Fibroblast of peridontal ligament (primary cell): ENCODE measurements around the gene CIAO3.
"Not testable (repeated sequence)": the region's sequence is repeated elsewhere in the genome, so short reads cannot be mapped to it uniquely, and the experiment has no call there.

Experiments used
- DNase-seq: peaks from one replicate; pipeline ENCODE4 v3.0.0-alpha.2; 2010; ENCODE audit errors: extremely low read depth

The CIAO3 gene

DNA sequence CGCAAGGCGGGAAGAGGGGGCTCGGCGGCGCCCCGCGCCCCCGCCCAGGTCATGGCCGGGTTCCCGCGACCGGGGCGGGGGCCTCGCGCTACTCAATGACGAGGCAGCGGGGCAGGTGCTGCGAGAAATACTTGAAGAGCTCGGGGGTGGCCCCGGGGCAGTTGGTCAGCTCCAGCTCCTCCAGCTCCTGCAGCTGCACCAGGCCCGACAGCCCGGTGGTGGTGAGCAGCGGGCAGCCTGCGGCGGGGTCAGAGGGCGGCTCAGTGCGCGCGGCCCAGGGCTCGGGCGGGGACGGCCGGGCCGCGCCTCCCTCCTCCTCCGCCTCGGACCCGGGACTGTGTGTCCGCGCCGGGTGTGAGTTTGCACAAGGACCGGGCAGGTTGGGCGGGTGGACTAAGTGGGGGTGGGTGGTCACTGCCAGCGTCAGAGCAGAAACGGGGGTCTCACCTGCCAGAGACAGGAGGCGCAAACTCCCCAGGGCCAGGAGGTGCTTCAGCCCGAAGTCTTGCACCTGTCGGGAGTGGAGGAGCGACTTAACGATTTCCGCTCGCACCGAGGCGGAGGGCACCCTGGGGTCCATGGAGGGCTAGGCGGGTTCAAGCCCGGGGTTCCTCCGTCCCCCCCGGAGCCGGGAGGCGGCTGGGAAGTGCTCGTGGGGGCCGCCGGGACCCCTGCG, 46.5 kb downstream of the CIAO3 start:
- no peak for DNase-seq

DNA sequence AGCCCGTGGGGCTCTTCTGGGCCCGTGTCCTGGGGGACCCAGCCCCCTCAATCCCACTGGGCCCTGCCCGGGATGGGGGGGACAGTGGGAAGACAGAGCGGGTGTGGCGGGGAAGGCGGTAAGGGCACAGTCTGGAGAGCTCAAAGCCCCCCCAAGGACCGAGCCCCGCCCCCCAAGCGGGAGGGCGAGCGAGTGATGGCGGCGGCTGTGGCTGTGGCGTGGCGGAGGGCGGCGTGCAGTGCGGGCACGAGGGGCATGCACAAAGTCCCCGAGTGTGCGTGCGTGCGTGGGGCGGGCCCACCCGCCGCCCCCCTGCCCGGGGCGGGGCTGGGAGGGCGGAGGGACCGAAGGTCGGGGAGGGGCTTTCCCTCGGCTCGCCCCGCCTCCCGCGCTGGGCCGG, 47.0 kb downstream of the CIAO3 start:
- no peak for DNase-seq

DNA sequence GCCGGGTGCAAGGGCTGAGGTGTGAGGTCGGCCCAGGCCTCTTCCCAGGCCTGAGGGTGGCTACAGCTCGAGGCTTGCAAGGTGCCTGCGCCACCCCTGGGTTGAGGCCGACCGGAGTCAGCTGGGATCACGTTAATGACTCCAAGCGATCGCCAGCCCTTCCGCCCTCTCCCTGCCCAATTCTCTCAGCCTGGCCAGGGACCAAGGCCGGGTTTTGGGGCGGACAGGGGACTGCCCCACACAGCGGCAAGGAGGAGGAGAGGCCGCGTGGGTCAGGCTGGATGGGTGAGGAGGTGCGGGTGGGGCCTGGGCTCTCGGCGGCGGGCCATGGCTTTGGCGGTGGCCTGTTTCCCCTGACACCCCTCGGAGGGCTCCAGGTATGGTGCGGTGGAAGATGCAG, 47.4 kb downstream of the CIAO3 start:
- DNase-seq, result no peak

DNA sequence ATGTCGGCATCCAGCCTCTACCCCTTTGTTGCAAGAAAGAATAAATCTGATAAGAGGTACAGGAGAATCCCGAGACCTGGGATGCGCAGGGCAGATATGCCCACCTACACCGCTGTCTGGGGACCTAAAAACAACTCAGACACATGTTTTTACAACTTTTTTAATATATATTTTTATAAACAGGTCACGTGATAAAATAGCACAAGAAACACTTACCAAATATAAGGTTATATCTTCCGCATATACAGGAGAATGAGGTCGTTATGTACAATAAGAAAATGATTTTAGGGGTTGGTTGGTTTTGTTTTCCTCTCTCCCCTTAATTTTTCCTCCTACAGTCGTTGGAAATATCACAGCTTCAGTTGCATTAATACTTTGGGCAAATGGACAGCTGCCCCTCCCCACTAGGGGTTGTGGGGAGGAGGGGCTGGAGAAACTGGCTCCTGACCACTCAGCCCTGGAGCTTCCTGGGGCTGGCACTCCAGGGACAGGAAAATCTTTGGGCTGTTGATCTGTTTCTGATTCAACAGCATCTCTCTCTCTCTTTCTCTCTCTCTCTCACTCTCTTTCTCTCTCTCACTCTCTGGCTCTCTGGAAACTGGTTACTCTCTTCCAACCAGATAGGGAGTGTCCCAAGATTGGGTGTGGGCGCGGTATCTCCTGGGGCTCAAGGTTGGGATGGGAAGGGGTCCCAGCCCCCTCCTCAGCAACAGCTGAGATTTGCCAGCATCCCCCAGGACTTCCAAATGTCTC, 48.3 kb downstream of the CIAO3 start:
- DNase-seq, result no peak

DNA sequence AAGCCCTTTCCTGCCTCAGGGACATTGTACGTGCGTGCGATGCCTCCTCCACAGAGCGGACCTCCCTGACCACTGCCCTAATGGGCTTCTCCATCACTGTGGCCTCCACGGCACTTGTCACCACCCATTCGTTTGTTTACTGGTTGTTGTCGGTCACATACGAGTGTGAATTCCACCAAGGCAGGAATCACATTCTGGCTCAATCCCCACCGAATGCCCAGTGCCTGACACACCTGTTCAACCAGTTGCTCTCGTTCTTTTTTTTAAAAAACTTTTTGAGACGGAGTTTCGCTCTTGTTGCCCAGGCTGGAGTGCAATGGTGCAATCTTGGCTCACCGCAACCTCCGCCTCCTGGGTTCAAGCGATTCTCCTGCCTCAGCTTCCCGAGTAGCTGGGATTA, 49.6 kb downstream of the CIAO3 start:
- not testable (repeated sequence) for DNase-seq

DNA sequence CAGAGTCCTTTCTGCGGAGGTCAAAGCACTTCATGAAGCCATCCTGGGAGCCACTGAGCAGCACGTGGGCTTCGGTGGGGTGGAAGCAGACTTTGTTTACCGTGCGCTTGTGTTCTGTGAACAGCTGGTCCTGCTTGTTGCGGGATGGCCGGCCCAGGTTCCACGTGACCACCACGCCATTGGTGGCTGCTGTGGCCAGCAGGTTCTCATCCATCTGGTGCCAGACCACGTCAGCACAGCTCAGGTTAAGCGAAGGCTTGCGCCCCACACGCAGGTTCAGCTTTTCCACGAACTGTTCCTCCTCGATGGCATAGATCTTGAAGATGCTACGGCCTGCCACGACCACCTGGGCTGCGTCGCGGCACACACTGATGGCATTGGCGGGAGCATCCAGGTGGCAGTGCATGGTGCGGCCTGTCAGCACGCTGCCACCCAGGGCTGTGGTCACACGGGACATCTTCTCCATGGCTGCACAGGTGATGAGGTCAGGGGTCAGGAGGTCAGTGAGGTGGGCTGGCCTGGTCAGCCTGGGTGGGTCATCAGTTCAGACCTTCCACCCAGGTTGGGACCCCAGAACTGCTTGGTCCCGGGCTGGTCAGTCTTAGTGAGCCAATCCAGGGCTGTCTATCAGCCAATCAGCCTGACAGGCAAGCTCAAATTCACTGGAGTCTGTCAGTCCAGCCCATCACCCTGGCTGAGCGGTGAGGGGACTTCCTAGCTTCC, 51.5 kb downstream of the CIAO3 start:
- DNase-seq, result no peak

DNA sequence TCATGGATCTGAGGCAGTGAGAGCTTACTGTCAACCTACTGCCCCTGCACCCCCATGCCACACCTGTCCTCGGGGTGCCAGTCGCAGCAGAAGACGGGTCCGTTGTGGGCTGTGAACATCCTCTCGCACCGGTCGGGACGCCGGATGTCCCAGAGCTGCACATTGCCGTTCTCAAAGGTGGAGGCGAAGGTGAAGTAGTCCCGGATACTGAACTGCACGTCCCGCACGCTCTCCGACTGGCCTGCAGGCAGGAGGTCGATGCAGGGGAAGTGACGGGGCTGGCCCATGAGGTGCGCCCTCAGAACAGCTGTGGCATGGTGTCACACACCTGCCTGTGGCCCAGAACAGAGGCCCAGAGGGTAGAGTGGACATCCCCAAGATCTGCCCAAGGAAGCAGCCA, 53.3 kb downstream of the CIAO3 start:
- DNase-seq, result no peak

DNA sequence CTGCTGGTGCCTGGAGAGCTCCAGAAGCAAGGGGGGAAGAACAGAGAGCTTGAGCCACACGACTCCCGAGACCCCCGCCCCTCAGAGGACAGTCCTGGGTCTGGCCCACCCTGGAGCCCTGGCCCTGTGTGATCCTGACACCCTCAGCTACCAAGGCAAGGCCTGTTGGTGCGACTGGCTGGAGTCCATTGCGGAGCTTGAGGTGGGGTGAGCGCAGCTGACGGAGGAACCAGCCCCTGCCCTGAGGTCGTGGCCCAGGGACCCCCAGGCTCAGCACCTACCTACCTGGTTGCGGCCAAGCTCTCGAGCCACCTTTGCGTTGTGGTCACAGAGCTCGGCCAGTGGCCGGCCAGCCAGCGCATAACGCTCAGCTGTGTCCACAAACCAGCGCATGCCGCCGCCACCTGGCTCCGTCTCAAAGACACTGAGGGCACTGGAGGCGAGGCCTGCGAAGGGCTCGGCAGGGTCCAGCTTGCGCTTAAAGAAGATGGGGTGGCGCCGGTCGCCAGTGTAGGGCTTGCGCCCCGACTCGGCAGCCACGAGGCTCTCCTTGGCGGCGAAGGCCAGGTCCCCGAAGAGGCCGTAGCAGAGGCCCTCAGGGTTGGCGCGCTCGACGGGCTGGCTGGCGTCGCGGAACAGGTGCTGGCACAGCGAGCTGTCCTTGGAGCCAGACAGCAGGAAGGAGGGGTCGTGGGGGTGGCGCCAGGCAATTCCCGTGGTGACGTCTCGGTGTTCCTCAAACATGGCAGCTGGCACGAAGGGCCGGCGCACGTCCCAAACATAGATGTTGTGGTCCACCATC, 54.1 kb downstream of the CIAO3 start:
- no peak for DNase-seq

DNA sequence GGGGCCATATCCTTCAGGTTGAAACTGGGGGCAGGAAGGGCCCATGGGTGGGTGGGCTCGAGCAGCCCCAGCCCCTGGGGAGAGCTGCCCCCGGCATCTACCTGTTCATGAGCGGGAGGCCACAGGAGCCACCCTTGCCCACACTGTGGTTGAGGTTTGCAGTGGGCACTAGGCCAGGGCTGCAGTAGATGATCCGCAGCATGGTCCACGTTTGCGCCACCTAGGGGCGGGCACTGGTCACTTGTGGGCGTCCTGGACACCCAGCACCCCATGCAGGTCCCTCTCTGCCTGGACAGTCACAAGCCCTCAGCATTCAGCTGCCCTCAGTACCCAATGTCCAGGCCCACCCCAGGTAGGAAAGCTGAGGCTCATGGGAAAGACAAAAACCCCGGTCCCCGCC, 54.8 kb downstream of the CIAO3 start:
- no peak for DNase-seq

DNA sequence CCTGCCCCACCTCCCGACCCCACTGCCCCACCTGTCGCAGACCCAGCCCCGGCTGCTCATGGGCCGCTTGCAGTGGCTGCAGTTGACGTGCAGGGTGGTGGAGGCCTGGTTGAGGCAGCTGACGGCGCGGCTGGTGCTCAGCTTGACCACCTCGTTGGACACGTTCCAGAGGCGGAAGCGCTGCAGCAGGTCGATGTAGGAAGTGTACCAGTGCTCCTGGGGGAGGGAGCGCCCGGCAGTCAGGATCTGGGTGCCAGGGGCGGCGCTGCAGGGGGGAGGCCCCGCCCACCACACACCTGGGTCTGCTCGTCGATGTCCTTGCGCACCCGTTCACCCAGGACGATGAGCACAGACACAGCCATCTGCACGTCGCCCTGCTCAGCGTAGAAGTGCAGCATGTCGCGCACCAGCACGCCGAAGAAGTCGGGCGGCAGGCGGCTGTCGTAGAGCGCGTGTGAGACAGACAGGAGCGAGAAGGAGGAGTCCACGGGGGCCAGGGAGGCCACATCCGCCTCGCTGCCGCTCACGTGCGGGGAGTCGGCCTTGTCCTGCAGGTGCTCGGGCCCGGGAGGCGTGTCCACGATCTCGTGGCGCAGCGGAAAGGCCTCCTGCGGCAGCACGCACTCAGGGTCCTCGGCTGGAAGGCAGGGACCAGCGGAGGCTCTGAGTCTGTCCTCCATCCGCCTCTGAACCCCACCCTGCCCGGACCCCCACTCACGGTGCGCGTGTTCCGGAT, 55.7 kb downstream of the CIAO3 start:
- DNase-seq, result no peak

DNA sequence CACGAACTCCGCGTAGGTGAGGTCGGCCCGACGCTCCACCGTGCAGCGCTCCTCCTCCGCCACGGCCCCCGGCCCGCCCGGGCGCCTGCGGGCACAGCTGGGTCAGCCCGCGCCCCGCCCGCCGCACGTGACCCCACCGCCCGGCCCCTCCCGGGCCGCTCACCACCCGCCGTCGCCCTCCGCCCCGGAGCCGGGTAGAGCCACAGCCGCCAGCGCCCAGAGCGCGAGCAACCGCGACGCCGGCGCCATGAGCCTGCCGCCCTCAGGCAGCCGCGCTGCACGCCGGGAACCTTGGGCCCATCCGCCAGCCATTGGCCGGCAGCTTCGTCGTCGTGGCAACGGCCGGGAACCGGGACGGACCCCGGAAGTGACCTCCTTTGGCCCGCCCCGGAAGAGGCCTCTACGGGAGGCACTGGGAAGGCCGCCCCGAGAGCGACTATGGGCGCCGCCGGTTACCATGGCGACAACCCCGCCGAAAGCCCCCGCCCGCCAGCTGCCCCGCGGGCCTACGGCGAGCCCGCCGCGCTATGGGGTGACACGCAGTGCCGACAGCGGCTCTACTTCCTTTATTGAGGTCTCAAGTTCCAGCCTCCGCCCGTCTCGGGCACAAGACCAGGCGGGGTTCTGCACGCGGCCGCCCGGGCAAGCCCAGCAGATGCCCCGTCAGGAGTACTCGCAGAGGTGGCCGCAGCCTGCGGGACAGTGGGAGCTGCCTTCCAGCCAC, 56.6 kb downstream of the CIAO3 start, which contains the start of gene JMJD8:
Gene JMJD8 (minus strand): TSS at position 264 of the 724 bp plus-strand sequence. CDS start 15 bp downstream, at position 249.
- peak; percentile 89 for DNase-seq

DNA sequence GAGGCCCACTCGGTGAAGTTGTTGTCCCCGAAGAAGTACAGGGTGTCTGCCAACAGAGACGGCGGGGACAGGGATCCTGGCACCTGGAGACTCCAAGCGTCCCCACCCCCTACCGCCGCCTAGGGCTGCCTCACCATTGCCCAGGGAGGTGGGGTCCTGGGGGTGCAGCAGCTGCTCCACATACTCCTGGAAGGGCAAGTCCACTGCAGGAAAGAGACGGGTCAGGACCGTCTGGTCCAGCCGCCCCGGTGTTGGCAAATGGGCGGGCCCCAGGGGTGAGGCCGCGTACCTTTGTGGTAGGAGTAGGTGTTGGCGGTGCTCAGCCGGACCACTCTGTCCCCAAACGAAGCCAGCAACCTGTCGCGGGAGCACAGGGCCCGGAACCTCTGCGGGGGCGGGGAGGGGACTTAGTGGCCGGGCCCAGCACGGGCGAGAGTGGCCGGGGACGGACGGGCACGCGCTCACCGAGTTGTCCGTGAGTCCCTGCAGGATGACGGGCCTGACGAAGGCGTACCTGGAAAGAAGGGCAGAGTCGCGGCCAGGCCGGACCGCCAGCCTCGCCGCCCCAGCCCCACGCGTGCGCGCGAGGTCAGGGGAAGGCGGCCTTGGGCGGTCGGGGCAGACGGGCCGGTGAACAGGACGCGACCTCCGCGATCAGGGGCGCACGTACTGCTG, 57.3 kb downstream of the CIAO3 start:
- no peak for DNase-seq

DNA sequence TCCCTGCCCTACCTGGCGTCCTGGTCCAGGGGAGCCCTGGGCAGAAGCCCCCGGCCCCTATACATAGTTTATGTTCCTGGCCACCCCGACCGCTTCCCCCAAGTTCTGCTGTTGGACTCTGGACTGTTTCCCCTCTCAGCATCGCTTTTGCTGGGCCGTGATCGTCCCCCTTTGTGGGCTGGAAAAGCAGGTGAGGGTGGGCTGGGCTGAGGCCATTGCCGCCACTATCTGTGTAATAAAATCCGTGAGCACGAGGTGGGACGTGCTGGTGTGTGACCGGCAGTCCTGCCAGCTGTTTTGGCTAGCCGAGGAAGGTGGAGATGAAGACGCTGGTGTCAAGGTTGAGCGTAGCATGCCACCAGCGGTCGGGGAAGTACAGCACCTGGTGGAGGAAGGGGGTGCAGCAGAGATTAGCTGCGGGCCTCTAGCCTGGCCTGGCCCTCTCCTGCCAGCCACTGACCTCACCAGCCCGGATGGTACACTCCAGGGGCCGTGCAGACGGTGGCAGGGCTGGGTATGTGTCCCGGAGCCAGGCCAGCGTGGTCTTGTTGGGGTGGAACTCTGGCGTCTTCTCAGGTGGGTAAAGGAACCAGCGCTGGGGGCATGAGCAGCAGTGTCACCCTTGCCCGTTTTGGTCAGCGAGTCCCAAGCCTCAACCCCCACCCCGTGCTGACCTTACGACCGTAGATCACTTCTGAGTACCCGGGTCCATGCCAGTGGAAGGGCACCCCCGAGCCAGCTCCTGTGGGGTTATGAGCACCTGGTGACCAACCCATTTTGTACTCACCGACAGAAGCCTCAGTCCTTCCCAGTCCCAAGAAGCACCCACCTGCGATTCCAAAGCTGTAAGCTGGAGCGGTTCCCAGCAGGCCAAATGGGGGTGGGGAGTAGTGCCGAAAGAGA, 58.1 kb downstream of the CIAO3 start:
- no peak for DNase-seq

DNA sequence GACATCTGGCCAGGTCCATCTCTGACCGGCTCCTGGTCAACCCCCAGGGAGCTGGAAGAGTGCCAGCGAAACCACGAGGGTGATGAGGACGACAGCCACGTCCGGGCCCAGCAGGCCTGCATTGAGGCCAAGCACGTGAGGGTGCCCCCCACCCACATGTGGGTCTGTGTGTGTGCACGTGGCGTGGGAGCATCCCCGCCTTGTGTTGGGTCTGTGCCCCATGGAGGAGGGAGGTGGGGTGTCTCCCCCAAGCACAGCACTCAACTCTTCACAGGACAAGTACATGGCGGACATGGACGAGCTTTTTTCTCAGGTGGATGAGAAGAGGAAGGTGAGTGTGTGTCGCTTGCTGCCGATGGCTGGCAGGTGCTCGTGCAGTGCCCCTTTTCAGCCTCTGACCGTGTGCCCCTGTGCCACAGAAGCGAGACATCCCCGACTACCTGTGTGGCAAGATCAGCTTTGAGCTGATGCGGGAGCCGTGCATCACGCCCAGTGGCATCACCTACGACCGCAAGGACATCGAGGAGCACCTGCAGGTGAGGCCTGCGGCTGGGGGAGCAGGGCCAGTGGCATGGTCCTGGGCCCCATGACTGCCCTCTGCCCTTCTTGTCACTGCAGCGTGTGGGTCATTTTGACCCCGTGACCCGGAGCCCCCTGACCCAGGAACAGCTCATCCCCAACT, 58.9 kb downstream of the CIAO3 start:
- DNase-seq, result no peak

DNA sequence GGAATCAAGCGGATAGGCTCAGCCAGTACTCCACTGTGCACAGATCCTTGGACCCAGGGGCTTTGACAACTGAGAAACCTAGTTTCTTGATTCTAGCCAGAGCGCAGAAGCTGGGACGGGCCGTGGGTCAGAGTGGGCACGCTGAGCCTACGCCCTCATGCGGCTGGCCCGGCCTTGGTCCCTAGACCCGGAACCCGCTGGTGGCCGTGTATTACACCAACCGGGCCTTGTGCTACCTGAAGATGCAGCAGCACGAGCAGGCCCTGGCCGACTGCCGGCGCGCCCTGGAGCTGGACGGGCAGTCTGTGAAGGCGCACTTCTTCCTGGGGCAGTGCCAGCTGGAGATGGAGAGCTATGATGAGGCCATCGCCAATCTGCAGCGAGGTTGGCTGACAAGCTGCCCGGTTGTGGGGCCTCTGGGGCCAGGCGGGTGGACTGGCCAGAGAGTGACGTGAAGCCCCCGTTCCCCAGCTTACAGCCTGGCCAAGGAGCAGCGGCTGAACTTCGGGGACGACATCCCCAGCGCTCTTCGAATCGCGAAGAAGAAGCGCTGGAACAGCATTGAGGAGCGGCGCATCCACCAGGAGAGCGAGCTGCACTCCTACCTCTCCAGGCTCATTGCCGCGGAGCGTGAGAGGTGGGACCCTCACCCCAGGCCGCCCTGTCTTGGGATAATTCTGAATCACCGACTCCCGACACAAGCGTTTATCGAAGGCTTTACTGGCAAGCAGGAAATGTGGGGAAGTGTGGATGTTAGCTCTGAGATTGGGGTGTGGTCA, 59.6 kb downstream of the CIAO3 start:
- peak; percentile 53 for DNase-seq

DNA sequence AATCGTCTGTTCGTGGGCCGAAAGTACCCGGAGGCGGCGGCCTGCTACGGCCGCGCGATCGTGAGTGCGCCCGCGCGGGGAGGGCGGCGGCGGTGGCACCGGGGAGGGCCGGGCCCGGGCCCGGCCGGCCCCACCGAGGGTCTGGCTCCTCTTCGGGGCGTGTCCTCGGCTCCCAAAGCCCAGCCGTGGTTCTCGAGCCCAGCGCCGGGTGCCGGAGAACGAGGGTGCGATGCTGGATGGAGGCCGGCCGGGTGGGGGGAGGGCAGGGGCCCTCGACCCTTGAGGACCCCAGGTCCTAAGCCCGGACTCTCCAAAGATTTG, 60.2 kb downstream of the CIAO3 start:
- DNase-seq, result no peak

DNA sequence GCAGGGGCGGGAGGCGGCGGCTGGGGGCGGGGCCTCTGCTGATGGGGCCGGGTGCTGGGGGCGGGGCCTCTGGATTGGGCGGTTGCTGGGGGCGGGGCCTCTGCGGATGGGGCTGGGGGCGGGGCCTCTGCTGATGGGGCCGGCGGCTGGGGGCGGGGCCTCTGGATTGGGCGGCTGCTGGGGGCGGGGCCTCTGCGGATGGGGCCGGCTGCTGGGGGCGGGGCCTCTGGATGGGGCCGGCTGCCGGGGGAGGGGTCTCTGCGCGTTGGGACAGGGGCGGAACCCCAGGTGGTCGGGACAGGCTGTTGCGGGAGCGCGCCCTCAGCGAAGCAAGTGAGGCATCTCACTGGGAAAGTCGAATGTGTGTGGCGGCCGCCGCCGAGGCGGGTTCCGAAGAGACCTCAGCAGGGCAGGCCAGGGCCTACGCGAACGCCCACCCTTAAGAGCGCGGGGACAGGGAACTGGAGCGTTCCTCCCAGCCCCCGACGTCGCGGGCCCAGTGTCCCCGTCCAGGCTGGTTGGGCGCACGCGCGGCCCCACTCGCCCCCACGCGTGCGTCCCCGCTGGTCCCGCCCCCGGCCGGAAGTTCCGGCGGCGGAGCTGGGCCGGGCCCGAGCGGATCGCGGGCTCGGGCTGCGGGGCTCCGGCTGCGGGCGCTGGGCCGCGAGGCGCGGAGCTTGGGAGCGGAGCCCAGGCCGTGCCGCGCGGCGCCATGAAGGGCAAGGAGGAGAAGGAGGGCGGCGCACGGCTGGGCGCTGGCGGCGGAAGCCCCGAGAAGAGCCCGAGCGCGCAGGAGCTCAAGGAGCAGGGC, 60.8 kb downstream of the CIAO3 start, which contains the start of gene STUB1:
Gene STUB1 (plus strand): TSS at position 597 of the 811 bp plus-strand sequence. CDS start 116 bp downstream, at position 713.
- DNase-seq, result peak; percentile 75
